GM12878 (cell line): Measurements from ENCODE around the gene FAM114A1. TPM values are rescaled to one million over a fixed set of nuclear protein-coding genes. Genes with fewer than 3 reads are reported as not detected.
A peak's percentile ranks its signal among the peaks of the same experiment; 100 is the strongest.

Source experiments
- CBX3 ChIP-seq: fragments of 200-600 bp; sonication (generic); IDR thresholded peaks from 2 replicates; pipeline ENCODE4 v1.6.1; 2016; ENCODE audit warnings: low read depth, borderline replicate concordance
- CBX5 ChIP-seq: sonication (generic); IDR thresholded peaks from 2 replicates; pipeline ENCODE4 v1.6.1; 2016; ENCODE audit warnings: low read depth, moderate library complexity, mild to moderate bottlenecking, inconsistent platforms
- EED ChIP-seq: sonication (generic); IDR thresholded peaks from 2 replicates; pipeline ENCODE4 v1.6.1; 2016; ENCODE audit warnings: antibody characterized with exemption, low read depth
- EGR1 ChIP-seq, 2 experiments: IDR thresholded peaks; 1 replicate in 1 of 2; 2 replicates in 1 of 2; pipeline ENCODE4 v1.6.1; 2011 to 2012; ENCODE audit warnings: low read depth in 2 of 2, low read length in 2 of 2, borderline replicate concordance in 1 of 2, mild to moderate bottlenecking in 1 of 2, moderate library complexity in 1 of 2
- GATAD2B ChIP-seq: fragments of 450-650 bp; conservative IDR thresholded peaks from 2 replicates; pipeline ENCODE4 v1.6.1; 2017; ENCODE audit warnings: low read depth, mild to moderate bottlenecking, moderate library complexity
- HDAC2 ChIP-seq: fragments of 200-600 bp; sonication (generic); IDR thresholded peaks from 2 replicates; pipeline ENCODE4 v1.6.1; 2017
- JUND ChIP-seq: IDR thresholded peaks from 2 replicates; pipeline ENCODE4 v1.6.1; 2012; ENCODE audit warnings: low read depth, mild to moderate bottlenecking, low read length, improper control_type of control experiment, moderate library complexity
- KAT2A ChIP-seq: conservative IDR thresholded peaks from 2 replicates; pipeline ENCODE4 v1.6.1; 2011; ENCODE audit warnings: low read depth, low read length; ENCODE audit not compliant: control insufficient read depth
- MTA3 ChIP-seq: IDR thresholded peaks from 2 replicates; pipeline ENCODE4 v1.6.1; 2012; ENCODE audit warnings: low read length, inconsistent platforms, borderline replicate concordance
- NBN ChIP-seq: fragments of 450-650 bp; IDR thresholded peaks from 2 replicates; pipeline ENCODE4 v1.6.1; 2016
- RB1 ChIP-seq: fragments of 450-650 bp; formaldehyde crosslinking; IDR thresholded peaks from 2 replicates; pipeline ENCODE4 v1.6.1; 2017; ENCODE audit warnings: mild to moderate bottlenecking, borderline replicate concordance
- RBBP5 ChIP-seq: fragments of 200-600 bp; sonication (generic); conservative IDR thresholded peaks from 2 replicates; pipeline ENCODE4 v1.6.1; 2016
- SMAD1 ChIP-seq: fragments of 450-650 bp; IDR thresholded peaks from 2 replicates; pipeline ENCODE4 v1.6.1; 2018; ENCODE audit warnings: mild to moderate bottlenecking, low read depth; ENCODE audit not compliant: partially characterized antibody
- SRF ChIP-seq, 2 experiments: IDR thresholded peaks; 2 replicates each; pipeline ENCODE4 v1.6.1; 2011; ENCODE audit warnings: low read depth in 2 of 2, low read length in 2 of 2, mild to moderate bottlenecking in 1 of 2, moderate library complexity in 1 of 2
- TAF1 ChIP-seq: IDR thresholded peaks from 2 replicates; pipeline ENCODE4 v1.6.1; 2011; ENCODE audit warnings: mild to moderate bottlenecking, low read depth, low read length, borderline replicate concordance
- YBX1 ChIP-seq: fragments of 450-650 bp; IDR thresholded peaks from 2 replicates; pipeline ENCODE4 v1.6.1; 2016; ENCODE audit warnings: antibody characterized with exemption
- ZSCAN29 ChIP-seq: fragments of 450-650 bp; IDR thresholded peaks from 2 replicates; pipeline ENCODE4 v1.6.1; 2017; ENCODE audit warnings: mild to moderate bottlenecking, moderate library complexity
- polyA plus RNA-seq, 11 experiments: library from polyadenylated mRNA; depleted of rRNA in 4 of 11; unstranded in 6 of 11; stranded (reverse) in 5 of 11; fragments of >200 nt; fragmentation: Nextera tagmentation in 4 of 11; fragmentation: Illumina TruSeq in 1 of 11; extraction: Ambion mirVana in 4 of 11; extraction: Trizol in 1 of 11; gene quantifications; 1 replicate in 1 of 11; 2 replicates in 10 of 11; pipeline versions ENCODE4 v1.2.1 to v1.2.3, GENCODE V29; 2011 to 2016; ENCODE audit warnings: inconsistent platforms in 2 of 11, missing spikeins in 2 of 11, low read depth in 1 of 11
- total RNA-seq, 4 experiments: library from RNA; depleted of rRNA in 3 of 4; stranded (reverse); fragments of >200 nt in 3 of 4; fragmentation: Illumina TruSeq in 1 of 4; extraction: Trizol in 1 of 4; gene quantifications; 2 replicates each; pipeline versions ENCODE4 v1.2.1 to v1.2.3, GENCODE V29; 2013 to 2021
- TF ChIP-seq, protein P1 (sequence below): IDR thresholded peaks from 2 replicates; pipeline ENCODE4 v1.6.1; 2012; ENCODE audit warnings: low read depth, low read length, improper control_type of control experiment
- TF ChIP-seq, protein P2 (sequence below): IDR thresholded peaks from 2 replicates; pipeline ENCODE4 v1.6.1; 2011; ENCODE audit warnings: borderline replicate concordance, low read depth, mild to moderate bottlenecking, moderate library complexity, low read length; ENCODE audit not compliant: insufficient read depth, poor library complexity, severe bottlenecking
- TF ChIP-seq, protein P3 (sequence below): IDR thresholded peaks from 2 replicates; pipeline ENCODE4 v1.6.1; 2012; ENCODE audit warnings: mild to moderate bottlenecking, low read depth, low read length
- TF ChIP-seq, protein P4 (sequence below): fragments of 450-650 bp; IDR thresholded peaks from 2 replicates; pipeline ENCODE4 v1.6.1; 2017; ENCODE audit warnings: mild to moderate bottlenecking
- TF ChIP-seq, protein P5 (sequence below): IDR thresholded peaks from 2 replicates; pipeline ENCODE4 v1.6.1; 2012; ENCODE audit warnings: low read depth, low read length, improper control_type of control experiment
- TF ChIP-seq, protein P6 (sequence below): IDR thresholded peaks from 2 replicates; pipeline ENCODE4 v1.6.1; 2012; ENCODE audit warnings: low read depth, low read length, improper control_type of control experiment

Gene FAM114A1
- total and polyA plus RNA-seq, 10 of the 15 experiments (the other 5 are each of a cell fraction or from before 2014, with no cell fraction given), result 1.3 to 6.2 (median 3.9) TPM

DNA sequence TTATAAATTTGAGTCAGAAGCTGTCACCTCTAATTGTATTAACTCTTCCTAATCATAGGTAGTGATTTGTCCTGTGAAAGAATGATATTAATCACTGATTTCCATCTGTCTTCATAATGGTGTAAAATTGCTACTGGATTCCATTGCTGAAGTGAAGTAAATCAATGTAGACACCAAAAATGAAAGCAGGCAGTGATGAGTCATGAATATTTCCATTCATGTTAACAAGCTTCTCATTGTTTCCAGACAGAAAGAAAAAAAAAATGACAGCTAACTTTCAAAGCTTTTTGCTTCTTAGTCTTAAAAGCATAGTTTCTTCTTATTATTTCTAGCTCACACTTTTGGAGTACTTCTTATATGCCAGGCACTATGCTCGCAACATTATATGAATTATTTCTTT is 21.5 kb downstream of the FAM114A1 start (continued):
- TF ChIP-seq SMAD1, result no peak
- TF ChIP-seq RBBP5, result no peak
- TF ChIP-seq TAF1, result no peak
- TF ChIP-seq MTA3, result no peak
- TF ChIP-seq EED, result no peak
- TF ChIP-seq ZSCAN29, result no peak
- no peak for TF ChIP-seq RB1
- peak; percentile 77 for TF ChIP-seq JUND
- TF ChIP-seq, protein P1, sequence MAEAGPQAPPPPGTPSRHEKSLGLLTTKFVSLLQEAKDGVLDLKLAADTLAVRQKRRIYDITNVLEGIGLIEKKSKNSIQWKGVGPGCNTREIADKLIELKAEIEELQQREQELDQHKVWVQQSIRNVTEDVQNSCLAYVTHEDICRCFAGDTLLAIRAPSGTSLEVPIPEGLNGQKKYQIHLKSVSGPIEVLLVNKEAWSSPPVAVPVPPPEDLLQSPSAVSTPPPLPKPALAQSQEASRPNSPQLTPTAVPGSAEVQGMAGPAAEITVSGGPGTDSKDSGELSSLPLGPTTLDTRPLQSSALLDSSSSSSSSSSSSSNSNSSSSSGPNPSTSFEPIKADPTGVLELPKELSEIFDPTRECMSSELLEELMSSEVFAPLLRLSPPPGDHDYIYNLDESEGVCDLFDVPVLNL, result no peak
- TF ChIP-seq, protein P2, sequence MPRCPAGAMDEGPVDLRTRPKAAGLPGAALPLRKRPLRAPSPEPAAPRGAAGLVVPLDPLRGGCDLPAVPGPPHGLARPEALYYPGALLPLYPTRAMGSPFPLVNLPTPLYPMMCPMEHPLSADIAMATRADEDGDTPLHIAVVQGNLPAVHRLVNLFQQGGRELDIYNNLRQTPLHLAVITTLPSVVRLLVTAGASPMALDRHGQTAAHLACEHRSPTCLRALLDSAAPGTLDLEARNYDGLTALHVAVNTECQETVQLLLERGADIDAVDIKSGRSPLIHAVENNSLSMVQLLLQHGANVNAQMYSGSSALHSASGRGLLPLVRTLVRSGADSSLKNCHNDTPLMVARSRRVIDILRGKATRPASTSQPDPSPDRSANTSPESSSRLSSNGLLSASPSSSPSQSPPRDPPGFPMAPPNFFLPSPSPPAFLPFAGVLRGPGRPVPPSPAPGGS, result no peak
- TF ChIP-seq, protein P3, sequence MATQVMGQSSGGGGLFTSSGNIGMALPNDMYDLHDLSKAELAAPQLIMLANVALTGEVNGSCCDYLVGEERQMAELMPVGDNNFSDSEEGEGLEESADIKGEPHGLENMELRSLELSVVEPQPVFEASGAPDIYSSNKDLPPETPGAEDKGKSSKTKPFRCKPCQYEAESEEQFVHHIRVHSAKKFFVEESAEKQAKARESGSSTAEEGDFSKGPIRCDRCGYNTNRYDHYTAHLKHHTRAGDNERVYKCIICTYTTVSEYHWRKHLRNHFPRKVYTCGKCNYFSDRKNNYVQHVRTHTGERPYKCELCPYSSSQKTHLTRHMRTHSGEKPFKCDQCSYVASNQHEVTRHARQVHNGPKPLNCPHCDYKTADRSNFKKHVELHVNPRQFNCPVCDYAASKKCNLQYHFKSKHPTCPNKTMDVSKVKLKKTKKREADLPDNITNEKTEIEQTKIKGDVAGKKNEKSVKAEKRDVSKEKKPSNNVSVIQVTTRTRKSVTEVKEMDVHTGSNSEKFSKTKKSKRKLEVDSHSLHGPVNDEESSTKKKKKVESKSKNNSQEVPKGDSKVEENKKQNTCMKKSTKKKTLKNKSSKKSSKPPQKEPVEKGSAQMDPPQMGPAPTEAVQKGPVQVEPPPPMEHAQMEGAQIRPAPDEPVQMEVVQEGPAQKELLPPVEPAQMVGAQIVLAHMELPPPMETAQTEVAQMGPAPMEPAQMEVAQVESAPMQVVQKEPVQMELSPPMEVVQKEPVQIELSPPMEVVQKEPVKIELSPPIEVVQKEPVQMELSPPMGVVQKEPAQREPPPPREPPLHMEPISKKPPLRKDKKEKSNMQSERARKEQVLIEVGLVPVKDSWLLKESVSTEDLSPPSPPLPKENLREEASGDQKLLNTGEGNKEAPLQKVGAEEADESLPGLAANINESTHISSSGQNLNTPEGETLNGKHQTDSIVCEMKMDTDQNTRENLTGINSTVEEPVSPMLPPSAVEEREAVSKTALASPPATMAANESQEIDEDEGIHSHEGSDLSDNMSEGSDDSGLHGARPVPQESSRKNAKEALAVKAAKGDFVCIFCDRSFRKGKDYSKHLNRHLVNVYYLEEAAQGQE, result no peak
- no peak for TF ChIP-seq EGR1 (IDR thresholded peaks at IDR 0.05; ENCODE audit: borderline replicate concordance in 1 of 2, low read depth in 2 of 2, low read length in 2 of 2)
- no peak for TF ChIP-seq CBX5
- TF ChIP-seq, protein P4, sequence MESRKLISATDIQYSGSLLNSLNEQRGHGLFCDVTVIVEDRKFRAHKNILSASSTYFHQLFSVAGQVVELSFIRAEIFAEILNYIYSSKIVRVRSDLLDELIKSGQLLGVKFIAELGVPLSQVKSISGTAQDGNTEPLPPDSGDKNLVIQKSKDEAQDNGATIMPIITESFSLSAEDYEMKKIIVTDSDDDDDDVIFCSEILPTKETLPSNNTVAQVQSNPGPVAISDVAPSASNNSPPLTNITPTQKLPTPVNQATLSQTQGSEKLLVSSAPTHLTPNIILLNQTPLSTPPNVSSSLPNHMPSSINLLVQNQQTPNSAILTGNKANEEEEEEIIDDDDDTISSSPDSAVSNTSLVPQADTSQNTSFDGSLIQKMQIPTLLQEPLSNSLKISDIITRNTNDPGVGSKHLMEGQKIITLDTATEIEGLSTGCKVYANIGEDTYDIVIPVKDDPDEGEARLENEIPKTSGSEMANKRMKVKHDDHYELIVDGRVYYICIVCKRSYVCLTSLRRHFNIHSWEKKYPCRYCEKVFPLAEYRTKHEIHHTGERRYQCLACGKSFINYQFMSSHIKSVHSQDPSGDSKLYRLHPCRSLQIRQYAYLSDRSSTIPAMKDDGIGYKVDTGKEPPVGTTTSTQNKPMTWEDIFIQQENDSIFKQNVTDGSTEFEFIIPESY, result no peak
- TF ChIP-seq CBX3, result no peak
- no peak for TF ChIP-seq SRF (IDR thresholded peaks at IDR 0.05; ENCODE audit: low read depth in 2 of 2, low read length in 2 of 2)
- TF ChIP-seq GATAD2B, result no peak
- TF ChIP-seq KAT2A, result no peak
- TF ChIP-seq, protein P5, sequence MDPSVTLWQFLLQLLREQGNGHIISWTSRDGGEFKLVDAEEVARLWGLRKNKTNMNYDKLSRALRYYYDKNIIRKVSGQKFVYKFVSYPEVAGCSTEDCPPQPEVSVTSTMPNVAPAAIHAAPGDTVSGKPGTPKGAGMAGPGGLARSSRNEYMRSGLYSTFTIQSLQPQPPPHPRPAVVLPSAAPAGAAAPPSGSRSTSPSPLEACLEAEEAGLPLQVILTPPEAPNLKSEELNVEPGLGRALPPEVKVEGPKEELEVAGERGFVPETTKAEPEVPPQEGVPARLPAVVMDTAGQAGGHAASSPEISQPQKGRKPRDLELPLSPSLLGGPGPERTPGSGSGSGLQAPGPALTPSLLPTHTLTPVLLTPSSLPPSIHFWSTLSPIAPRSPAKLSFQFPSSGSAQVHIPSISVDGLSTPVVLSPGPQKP, result no peak
- TF ChIP-seq HDAC2, result no peak
- TF ChIP-seq, protein P6, sequence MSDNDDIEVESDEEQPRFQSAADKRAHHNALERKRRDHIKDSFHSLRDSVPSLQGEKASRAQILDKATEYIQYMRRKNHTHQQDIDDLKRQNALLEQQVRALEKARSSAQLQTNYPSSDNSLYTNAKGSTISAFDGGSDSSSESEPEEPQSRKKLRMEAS, result no peak
- TF ChIP-seq YBX1, result no peak
- peak; percentile 57; the same call in 1 of the 2 replicates for TF ChIP-seq NBN
